ENCODE results near the gene GPR84. TPM values are rescaled to one million over a fixed set of nuclear protein-coding genes. Genes with fewer than 3 reads are reported as not detected.

GPR84 gene
- total and polyA plus RNA-seq, 2 donors (not counting 3 experiments of a cell fraction or from before 2014, with no cell fraction given), result not detected

DNA sequence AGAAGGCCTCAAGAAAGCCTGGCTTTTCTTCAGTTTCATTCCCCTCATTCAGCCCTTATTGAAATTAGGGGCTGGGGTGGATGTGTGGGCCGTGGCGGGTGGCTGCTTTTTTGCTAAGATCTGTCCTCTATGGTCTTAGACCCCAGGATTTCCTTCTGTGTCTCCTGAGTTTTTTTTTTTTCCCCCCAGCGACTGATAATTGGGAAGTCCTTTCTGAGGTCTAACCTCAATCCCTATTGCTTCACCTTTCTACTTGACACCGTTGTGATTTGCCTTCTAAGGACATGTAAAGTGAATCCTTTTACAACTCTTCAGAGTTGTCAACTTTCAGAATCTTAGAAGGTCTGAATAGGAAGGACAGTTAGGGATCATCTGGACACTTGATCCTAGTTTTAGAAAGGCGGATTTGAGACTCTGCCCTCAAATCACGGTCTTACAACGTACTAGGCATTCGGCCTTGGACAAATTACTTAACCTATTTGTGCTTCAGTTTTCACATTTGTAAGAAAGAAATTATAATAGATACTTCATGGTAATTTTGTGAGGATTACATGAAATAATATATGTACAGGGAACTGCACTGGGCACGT, 4.4 kb downstream of the GPR84 start:
- CTCF ChIA-PET, result interaction anchor here (0.7 to 7.8 kb wide), 15 partner anchors 9 to 375 kb away, joined by 3 to 61 read pairs (median 8); partner anchors contain the start of genes CBX5, COPZ1, HNRNPA1 and HOXC10
- BruUV-seq (replicated peaks), result TSS peak; percentile 77
- dilution Hi-C loops (cut with MboI; ENCODE audit: extremely low pct_ligation_motif_present, low sequenced_read_pairs), result no loop called here

More for the DNA sequence above, 4.4 kb downstream of the GPR84 start:
- POLR2A ChIA-PET, result interaction anchor here (1.2 to 1.3 kb wide), 2 partner anchors 35 to 79 kb away, joined by 7 to 11 read pairs; partner anchors contain the start of genes CBX5, COPZ1 and HNRNPA1
- TF ChIP-seq POLR2AphosphoS5 (IDR thresholded peaks at IDR 0.05; ENCODE audit: insufficient read depth, low read depth, low read length), result no peak
- TF ChIP-seq EZH2 (IDR thresholded peaks at IDR 0.05; ENCODE audit: borderline replicate concordance, low read depth, low read length, severe bottlenecking), result no peak
- TF ChIP-seq, protein P1, sequence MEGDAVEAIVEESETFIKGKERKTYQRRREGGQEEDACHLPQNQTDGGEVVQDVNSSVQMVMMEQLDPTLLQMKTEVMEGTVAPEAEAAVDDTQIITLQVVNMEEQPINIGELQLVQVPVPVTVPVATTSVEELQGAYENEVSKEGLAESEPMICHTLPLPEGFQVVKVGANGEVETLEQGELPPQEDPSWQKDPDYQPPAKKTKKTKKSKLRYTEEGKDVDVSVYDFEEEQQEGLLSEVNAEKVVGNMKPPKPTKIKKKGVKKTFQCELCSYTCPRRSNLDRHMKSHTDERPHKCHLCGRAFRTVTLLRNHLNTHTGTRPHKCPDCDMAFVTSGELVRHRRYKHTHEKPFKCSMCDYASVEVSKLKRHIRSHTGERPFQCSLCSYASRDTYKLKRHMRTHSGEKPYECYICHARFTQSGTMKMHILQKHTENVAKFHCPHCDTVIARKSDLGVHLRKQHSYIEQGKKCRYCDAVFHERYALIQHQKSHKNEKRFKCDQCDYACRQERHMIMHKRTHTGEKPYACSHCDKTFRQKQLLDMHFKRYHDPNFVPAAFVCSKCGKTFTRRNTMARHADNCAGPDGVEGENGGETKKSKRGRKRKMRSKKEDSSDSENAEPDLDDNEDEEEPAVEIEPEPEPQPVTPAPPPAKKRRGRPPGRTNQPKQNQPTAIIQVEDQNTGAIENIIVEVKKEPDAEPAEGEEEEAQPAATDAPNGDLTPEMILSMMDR (IDR thresholded peaks at IDR 0.05; ENCODE audit: extremely low read depth in 1 of 2, insufficient read depth in 1 of 2, low read depth in 1 of 2, low read length in 2 of 2), result no peak
- TF ChIP-seq GATA2 (IDR thresholded peaks at IDR 0.05; ENCODE audit: insufficient read depth, insufficient read length, low read depth, low read length), result no peak
- no peak for TF ChIP-seq MYC (IDR thresholded peaks at IDR 0.05; ENCODE audit: low read depth, low read length)
- Histone ChIP-seq H3K9me3 (replicated peaks; ENCODE audit: control insufficient read depth, insufficient read depth, low read length) (no peaks in the 10 kb centered on the region), H3K79me2 (ENCODE audit: control insufficient read depth, insufficient read depth, low read length) (no peaks in the 10 kb centered on the region), H4K20me1 (replicated peaks; ENCODE audit: control insufficient read depth, extremely low read depth, insufficient read depth, low read length) (no peaks in the 10 kb centered on the region), H3K4me1 (ENCODE audit: control insufficient read depth, extremely low read depth, insufficient read depth, low read length) (peaks cover 27% of the 10 kb centered on the region), H3K4me3 (replicated peaks in 1 of 3; ENCODE audit: insufficient read depth in 1 of 3, low read depth in 1 of 3, low read length in 3 of 3) (peak overlapping the region in 2 of 3 experiments; percentile 1 to 35), H3K27ac (ENCODE audit: insufficient read depth, low read depth, low read length) (peak overlapping the region; percentile 82), H3K4me2 (ENCODE audit: insufficient read depth, low read length) (peak overlapping the region; percentile 6), H3K9ac (replicated peaks; ENCODE audit: extremely low read depth, insufficient read depth, low read length) (peak overlapping the region; percentile 65), H2AFZ (ENCODE audit: low read depth, low read length) (peak overlapping the region; percentile 74), H3K9me1 (replicated peaks; ENCODE audit: control insufficient read depth, extremely low read depth, insufficient read depth, low read length) (no peaks in the 10 kb centered on the region), H3K36me3 (ENCODE audit: control insufficient read depth in 2 of 2, extremely low read depth in 1 of 2, insufficient read depth in 2 of 2, low read length in 2 of 2) (no peaks in the 10 kb centered on the region), H3K27me3 (ENCODE audit: control insufficient read depth in 2 of 2, insufficient read depth in 2 of 2, low read length in 2 of 2) (no peaks in the 10 kb centered on the region)
- DNase-seq (ENCODE audit: low read depth, low spot score) (no peak), FAIRE-seq (no peak)
- intact Hi-C loops (cut with micrococcal nuclease), result loop anchor here (1.0 to 10.0 kb wide), 8 partner anchors 24 to 355 kb away; partner anchors contain the start of genes CBX5, COPZ1, HNRNPA1 and HOXC8

All from endothelial cell of umbilical vein (primary cell).